Hepatic stellate cell (primary cell): ENCODE results near the gene TMC8.
"Not testable (repeated sequence)": the region's sequence is repeated elsewhere in the genome, so short reads cannot be mapped to it uniquely, and the experiment has no call there.

Experiments used
- DNase-seq: peaks from one replicate; pipeline ENCODE4 v3.0.0; 2011; ENCODE audit warnings: low spot score

TMC8 gene

DNA sequence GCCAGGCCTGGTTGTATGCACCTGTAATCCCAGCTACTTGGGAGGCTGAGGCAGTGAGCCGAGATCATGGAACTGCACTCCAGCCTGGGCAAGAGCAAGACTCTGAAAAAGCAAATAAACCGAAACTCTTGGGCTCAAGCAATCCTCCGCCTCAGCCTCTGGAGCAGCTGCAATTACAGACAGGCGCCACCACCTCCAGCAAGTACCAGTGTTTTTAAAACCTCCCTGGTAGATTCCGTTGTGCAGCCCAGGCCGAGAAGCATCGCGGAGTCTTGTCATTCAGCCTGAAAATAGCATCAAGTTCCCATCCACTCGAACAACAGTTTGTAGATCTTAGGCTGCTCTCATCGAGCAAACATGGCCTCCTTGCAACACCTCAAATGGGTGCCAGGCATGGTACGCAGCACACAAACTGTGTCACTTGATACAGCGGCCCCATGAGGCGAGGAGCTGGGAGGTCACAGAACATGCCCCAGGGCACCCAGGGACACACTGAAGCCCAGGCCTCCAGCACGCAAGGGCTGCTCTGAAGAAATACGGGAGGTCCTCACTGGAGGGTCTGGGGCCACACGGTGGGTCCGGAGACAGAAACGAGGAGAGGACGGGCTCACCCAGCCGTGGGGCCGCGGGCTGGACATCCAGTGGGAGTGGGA is 20.1 kb upstream of the TMC8 start:
- DNase-seq, result no peak

DNA sequence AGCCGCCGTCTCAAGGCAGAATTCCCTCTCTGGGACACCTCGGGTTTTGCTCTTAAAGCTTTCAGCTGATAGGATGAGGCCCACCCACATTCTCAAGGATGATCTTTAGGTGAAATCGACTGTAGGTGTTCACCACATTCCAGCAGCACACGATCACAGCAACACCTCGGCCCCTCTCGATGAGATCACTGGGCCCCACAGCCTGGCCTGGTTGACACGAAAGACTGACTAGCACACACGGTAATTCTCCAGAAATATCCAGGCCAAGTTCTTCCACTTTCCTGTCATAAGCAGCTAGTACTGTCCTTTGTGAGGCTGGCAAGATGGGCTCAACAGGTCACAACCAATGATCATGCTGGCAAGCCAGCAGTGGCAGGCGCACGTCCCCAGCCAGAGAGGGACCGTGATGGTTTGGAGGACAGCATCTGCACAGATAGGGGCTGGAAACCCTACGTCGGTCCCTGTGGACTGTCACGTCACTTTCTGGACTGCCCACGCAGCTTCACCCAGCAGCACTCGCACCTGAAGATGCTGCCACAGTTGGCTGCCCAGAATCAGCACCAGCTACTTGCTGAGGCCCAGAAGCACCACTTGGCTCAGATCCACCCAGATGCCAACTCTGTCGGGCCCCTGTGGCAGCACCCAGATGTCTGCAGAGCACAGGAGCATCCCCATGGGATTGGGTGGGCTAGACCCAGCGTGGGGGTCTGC is 19.4 kb upstream of the TMC8 start:
- DNase-seq, result no peak

DNA sequence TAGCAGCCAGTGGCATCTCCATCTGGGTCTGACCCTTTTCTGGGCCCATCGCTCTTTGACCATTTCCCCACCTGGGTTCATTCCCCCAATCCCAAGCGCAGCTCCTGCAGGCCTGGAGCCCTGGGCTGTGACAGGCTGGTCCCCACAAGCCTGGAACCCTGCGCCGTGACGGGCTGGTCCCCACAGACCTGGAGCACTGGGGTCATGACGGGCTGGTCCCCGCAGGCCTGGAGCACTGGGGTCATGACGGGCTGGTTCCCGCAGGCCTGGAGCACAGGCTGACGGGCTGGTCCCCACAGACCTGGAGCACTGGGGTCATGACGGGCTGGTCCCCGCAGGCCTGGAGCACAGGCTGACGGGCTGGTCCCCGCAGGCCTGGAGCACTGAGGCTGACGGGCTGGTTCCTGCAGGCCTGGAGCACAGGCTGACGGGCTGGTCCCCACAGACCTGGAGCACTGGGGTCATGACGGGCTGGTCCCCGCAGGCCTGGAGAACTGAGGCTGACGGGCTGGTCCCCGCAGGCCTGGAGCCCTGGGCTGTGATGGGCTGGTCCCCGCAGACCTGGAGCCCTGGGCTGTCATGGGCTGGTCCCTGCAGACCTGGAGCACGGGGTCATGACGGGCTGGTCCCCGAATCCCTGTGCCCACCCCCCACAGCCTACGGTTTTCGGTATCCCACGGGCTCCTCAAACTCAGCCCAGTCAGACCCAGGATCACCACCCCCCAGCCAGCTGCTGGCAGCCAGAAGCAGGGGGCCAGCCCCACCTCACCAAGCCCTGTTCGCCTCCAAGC is 18.6 kb upstream of the TMC8 start:
- no peak for DNase-seq

DNA sequence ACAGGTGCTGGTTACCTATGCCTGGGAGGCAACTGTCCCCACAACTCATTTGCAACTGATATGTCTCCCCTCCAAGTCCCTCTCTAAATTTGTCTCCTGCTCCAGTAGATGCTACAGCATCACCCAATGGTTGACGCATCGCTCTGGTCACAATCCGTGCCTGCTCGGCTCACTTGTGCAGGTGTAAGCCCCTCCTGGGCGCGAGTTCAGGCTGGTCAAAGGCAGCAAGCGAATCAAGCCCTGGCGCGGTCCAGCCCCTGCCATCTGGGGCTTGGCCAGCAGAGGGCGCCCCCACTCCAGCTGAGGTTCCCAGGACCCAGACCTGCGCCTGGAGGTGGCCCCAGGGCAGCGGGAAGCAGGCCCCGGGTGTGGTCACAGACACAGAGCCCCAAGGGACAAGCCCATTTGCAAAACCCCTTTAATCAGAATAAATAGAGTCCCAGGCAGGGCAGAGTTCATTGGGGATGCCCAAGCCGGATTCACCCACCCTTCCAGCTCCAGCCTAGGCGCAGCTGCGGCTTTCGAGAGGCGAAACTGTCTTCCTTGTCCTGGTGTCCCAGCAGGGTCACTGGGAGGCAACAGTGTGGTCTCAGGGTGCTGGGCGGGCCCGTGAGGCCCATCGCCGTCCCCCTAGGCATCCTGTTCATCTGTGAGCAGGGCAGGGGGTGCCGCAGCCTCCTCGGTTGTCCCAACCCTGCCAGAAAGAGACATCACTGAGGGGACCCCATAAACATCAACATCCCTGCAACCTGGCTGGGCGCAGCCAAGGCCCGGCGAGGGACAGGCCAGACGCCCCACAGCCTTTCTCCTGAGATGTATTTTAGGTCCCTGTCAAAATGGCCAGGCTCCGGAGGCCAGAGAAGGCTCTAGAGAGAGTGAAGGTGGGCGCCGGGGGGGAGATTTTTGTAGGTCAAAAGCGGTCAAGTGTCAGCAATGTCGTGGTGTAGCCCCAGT is 17.8 kb upstream of the TMC8 start:
- DNase-seq, result peak; percentile 89

DNA sequence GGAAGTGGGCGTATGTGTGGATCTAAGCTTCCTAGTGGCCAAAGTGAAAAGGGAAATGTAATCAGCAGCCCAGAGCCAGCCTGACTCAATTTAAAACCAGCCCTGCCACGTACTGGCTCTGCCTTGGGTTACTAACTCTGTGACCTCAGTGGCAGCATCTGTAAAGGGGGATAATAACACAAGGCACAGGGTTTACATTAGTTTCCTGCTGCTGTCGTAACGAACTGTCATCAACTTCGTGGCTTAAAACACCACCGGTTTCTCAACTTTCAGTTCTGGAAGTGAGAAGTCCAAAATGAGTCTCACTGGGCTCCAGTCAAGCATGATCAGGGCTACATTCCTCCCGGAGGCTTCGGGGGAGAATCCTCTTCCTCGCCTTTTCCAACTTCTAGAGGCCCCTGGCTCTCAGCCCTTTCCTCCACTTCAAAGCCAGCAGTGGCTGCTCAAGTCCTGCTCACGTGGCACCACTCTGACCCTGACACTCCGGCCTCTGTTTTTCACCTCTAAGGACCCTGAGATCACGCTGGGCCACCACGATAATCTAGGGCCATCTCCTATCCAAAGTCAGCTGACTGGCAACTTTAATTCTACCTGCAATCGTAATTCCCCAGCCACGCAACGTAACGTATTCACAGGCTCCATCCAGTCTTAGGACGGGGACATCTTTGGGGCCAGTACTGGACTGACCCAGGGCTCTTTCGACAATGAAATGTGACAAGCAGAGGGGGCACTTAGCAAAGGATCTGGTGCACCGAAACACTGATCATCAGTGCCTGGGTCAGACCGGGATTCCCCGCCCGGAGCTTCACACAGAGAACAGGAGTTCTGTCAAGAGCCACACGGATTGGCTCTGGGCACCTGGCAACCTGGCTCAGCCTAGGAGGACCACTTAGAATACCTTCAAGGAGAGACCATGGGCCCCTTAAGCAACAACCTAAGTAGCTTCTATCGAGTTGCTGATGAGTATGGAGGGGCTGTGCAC is 16.5 kb upstream of the TMC8 start:
- no peak for DNase-seq

DNA sequence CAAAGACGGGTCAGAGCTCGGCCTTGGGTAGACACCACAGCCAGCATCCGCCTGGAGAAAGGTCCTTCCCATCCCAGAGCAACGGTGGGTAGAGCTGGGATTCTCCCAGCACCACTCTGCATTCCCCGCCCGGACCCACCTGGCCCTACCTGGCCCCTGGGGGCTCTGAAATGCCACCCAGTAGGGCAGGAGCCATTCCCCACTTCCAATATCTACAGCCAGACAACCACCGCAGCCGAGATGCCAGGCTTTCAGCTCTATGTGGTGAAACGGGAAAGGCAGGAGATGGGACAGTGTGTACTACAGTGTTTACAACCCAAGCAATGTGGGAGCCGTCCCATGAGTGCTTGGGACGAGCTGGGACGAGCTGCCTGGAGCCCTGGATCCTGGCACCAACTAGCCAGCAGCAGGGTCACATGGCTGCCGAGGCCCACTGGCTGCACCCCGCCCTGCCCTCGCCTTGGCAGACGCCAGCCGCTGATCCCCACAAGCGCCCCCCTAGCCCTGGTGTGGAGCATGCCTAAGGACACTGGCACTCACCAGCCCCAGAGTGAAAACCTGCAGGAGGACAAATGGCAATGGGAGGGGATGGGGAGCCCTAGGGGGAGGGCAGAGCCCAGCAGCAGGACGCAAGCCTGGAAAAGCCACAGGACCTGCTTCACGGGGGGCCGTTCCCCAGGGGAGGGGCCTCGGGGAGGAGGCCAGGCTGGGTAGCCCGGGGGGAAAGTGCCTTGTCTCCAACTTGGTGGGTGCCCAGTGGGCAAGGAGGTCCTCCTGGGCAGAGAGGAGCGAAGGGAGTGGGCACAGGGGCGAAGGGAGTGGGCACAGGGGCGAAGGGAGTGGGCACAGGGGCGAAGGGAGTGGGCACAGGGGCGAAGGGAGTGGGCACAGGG is 15.5 kb upstream of the TMC8 start:
- no peak for DNase-seq

DNA sequence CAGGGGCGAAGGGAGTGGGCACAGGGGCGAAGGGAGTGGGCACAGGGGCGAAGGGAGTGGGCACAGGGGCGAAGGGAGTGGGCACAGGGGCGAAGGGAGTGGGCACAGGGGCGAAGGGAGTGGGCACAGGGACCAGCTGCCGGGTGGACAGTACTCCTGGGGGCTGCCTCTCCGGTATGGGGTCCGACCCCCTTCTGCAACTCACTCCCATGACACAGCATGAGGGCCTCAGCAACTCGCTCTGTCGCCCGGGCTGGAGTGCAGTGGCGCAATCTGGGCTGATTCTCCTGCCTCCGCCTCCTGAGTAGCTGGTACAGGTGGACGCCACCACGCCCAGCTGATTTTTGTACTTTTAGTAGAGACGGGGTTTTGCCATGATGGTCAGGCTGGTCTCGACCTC is 14.8 kb upstream of the TMC8 start:
- not testable (repeated sequence) for DNase-seq

DNA sequence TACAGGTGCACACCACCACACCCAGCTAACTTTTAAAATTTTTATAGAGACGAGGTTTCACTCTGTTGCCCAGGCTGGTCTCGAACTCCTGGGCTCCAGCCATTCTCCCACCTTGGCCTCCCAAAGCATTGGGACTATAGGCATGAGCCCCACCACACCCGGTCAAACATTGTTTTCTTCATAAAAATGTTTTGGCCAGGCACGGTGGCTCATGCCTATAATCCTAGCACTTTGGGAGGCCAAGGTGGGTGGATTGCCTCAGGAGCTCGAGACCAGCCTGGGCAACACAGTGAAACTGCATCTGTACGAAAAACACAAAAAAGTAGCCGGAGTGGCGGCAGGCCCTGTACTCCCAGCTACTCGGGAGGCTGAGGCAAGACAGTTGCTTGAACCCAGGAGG is 14.2 kb upstream of the TMC8 start:
- DNase-seq, result no peak

DNA sequence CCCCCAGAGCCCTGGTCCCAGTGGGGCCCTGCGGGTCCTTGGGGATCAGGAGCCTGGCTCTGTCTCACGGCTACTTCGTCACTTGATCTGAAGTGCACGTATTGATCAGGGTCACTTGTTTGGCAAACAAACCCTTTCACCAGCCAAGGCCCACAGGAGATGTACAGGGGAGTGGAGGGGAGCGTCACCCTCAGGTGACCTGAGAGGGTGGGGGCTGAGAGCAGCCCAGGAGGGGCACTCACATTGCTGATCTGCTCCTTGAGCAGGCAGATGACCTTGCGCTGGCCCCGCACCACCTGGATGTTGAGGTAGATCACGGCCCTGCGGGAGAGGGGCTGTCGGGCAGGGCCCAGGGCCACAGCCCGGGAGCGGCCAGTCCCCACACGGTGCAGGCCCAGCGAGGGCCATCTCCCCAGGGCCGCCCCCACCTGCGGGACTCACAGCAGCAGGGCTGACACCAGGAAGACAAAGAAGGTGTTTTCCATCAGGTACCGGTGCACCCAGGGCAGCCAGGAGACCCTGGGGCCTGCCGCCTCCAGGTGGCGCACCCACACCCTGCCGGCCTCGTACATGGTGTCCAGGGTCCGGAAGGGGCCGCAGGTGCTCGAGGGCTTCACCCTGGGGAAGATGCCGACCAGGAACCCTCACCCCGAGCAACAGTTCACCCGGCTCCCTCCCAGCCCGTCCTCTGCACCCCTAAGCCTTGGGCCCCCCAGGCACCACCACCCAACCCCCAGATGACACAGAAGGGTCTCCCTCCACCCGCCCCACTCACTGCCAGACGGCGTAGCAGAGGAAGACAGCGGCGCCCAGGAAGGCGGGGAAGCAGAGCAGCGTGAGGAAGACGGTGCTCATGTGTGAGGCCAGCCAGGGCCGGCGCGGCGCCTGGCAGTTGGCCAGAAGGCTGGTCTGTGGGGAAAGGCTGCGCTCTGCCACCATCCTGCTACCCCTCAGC is 13.3 kb upstream of the TMC8 start:
- DNase-seq, result no peak

DNA sequence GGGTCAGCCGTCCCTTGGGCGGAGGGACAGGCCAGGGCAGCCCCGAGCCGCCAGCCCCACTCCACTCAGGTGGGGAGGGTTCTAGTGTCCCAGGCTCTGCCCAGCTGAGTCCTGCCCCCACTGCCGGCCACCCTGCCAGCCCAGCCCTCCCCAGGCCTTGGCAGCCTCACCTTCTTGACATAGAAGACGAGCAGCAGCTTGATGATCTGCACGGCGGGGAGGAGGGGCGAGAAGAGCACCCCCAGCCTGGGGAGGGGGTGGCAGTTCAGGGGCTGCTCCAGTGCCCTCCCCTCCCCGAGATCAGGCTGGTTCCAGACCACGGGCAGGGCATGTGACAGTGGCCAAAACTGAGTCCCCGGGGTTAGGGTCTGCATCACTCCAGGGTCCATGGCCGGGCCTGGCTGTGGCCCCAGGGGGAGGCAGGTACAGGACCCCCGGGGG is 11.8 kb upstream of the TMC8 start:
- no peak for DNase-seq

DNA sequence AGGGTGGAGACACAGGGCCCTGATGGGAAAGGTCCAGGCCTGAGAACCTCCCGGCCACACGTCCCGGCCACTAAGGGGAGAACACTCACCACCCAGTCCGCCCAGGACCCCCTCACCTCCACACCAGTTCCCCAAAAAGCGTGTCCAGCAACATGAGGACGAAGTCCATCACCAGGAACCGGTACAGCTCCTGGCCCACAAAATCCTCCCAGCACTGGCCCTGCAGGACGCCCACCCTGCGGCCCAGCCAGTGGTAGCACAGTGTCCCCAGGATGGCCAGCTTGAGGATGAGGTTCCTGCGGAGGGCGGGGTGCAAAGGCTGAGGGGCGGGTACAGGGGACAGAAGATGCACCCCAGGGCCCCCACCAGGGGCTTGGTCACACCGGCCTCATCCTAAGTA is 10.0 kb upstream of the TMC8 start:
- DNase-seq, result no peak

DNA sequence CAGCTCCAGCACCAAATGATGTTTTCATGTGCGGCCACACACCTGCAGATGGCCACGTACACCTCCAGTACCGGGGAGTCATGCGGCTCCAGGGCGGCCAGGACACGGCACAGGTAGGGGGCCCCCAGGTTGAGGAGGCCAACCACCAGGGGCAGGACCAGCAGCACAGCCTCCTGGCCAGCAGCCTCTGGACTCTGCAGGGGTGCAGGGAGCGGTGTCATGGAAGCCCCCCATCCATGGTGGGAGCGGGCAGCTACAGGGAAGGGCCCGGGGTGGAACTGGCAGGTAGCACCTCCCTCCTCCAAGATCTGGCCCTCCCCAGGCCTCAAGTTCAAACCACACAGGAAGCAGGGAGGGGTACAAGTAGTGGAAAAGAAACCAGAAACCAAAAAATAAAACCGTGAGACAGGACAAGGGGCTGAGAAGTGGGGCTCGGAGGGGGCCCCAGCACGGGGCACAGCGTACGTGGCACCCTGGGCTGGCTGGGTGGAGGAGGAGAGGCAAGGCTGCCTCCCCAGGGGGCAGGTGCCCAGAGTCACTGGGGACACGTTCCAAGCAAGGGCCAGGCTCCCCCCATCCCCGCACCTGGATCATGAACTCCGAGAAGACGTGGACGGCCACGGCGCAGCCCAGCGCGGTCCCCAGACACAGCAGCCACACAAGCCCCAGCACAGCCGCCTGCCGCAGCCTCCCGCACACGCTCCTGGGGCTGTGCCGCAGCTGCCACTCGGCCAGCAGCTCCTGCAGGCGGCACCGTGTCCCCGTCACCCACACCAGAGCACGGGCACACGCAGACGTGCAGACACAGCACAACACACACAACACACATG is 9.4 kb upstream of the TMC8 start:
- no peak for DNase-seq

DNA sequence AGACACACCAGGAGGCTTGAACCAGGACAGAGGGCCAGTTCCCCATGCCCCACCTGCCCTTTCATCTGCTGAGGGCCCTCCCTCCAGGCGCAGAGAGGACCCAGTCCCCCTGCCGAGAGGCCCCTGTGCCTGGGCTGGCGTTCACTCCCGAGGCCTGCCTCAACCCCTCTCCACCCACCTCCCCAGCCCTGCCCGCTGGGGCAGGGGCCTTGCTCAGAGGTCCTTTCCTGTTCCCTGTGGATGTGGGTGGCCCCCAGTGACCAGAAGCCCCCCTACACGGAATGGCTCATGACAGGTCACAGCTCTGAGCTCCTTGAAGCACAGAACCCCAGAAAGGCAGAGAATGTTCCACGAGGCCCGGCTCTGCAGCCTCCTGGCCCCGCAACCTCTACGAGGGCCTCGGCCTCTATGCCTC is 8.8 kb upstream of the TMC8 start:
- no peak for DNase-seq

DNA sequence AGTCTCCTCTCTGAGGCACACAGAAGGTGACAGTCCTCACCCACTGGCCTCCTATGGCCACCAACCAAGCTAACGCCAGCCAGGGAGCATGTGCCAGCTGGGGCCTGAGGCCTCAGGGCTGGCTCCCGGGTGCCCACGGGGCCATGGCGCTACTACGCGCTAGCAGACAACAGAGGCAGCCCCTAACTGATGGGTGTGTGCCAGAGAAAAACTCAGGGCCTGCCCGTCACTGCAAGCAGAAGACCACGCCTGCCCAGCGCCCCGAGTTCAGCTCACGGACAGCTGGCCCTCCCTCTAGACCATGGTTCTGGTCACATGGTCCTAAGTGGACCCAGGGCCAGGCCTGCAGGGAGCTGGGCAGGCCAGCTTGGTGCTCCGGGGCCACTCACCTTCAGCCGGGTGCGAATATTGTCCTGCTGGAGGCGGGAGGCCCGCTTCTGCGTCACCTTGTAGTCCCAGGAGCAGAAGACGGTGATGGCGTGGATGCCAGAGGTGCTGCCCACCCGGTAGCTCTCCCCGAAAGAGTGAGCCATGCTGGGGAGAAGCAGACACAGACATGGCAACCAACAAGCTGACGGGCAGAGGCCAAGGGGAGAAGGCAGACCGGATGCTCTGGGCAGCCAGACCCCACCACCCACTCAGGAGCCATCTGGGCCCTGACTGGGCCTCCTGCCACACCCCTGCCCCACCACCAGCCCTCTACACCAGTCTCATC is 8.2 kb upstream of the TMC8 start:
- no peak for DNase-seq

DNA sequence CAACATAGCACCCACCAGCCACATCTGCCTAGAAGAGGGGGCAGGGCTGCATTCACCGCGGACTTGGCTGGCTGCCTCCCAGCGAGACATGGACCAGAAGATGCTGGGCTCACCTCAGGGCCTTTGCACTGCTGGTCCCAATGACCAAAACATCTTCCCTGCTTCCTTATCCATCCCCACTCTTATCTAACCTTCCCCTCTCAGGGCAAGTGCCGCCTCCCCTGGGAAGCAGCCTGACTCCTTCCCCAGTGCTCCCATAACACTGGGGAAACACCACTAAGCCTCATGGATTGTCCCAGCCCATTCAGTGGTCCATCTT is 7.7 kb upstream of the TMC8 start:
- DNase-seq, result no peak

DNA sequence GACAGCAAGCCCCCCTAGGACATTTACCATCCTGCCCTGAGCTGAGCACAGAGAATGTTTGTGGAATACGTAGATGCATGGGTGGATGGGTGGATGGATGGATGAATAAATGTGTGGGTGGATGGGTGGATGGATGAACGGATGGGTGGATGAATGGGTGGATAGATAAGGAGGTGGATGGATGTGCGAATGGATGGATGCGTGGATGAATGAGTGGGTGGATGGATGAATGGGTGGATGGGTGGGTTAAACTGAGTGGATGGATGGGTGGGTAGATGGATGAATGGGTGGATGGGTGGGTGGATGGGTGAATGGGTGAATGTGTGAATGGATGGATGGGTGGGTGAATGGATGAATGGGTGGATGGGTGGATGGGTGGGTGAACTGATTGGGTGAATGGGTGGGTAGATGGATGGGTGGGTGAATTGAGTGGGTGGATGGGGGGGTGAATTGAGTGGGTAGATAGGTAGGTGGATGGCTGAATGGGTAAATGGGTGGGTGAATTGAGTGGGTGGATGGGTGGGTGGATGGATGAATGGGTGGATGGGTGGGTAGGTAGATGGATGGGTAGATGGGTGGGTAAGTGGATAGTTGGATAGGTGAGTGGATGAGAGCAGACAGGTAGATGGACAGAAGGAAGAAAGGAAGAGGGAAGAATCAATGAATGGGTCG is 7.2 kb upstream of the TMC8 start:
- no peak for DNase-seq
